HEK293 (cell line): Measurements from ENCODE around the gene SIK3.

Source experiments
- CTCF ChIA-PET: fragments of 350-600 bp; formaldehyde crosslinking; extraction: SDS; loops from one replicate; lab custom pipeline; 2021; ENCODE audit warnings: antibody characterized with exemption; lab: Yijun Ruan, JAX
- POLR2A ChIA-PET: fragments of 300-600 bp; formaldehyde crosslinking; extraction: SDS; loops from one replicate; lab custom pipeline; 2020; ENCODE audit warnings: antibody characterized with exemption, inconsistent platforms; lab: Yijun Ruan, JAX
- H3K27ac ChIP-seq: fragments of 200-500 bp; sonication (Bioruptor generic); 2 replicates; pipeline ENCODE4 v1.5.1; 2014; ENCODE audit warnings: low read depth, low read length, control low read depth, inconsistent platforms; ENCODE audit errors: extremely low read depth
- H3K36me3 ChIP-seq, 2 experiments: fragments of 200-500 bp in 1 of 2; sonication (Bioruptor generic) in 1 of 2; 1 replicate in 1 of 2; 2 replicates in 1 of 2; pipeline ENCODE4 v1.5.1; 2014 to 2017; ENCODE audit warnings: inconsistent platforms in 2 of 2, low read length in 2 of 2; ENCODE audit not compliant: control insufficient read depth in 2 of 2, insufficient read depth in 1 of 2
- H3K4me1 ChIP-seq: fragments of 200-500 bp; sonication (Bioruptor generic); 2 replicates; pipeline ENCODE4 v1.5.1; 2014; ENCODE audit warnings: mild to moderate bottlenecking, low read length, inconsistent platforms; ENCODE audit not compliant: control insufficient read depth, insufficient read depth
- H3K4me3 ChIP-seq: 2 replicates; pipeline ENCODE4 v1.5.1; 2011; ENCODE audit warnings: low read depth, mild to moderate bottlenecking, control low read depth, low read length, moderate library complexity
- H3K9me3 ChIP-seq: fragments of 200-500 bp; sonication (Bioruptor generic); 2 replicates; pipeline ENCODE4 v1.5.1; 2014; ENCODE audit warnings: low read depth, low read length, inconsistent platforms; ENCODE audit not compliant: control insufficient read depth, insufficient read depth
- ZBTB17 ChIP-seq: fragments of 450-650 bp; formaldehyde crosslinking; IDR thresholded peaks from 2 replicates; pipeline ENCODE4 v1.5.1; 2016; ENCODE audit warnings: missing biosample characterization, missing genetic modification characterization
- ZBTB48 ChIP-seq: fragments of 450-650 bp; formaldehyde crosslinking; IDR thresholded peaks from 2 replicates; pipeline ENCODE4 v1.5.1; 2016; ENCODE audit warnings: missing biosample characterization, missing genetic modification characterization
- ZBTB8A ChIP-seq: fragments of 450-650 bp; formaldehyde crosslinking; IDR thresholded peaks from 2 replicates; pipeline ENCODE4 v1.5.1; 2016; ENCODE audit warnings: missing biosample characterization, missing genetic modification characterization
- ZFP3 ChIP-seq: fragments of 450-650 bp; formaldehyde crosslinking; IDR thresholded peaks from 2 replicates; pipeline ENCODE4 v1.5.1; 2016; ENCODE audit warnings: low read depth, missing biosample characterization, missing genetic modification characterization
- ZNF214 ChIP-seq: fragments of 450-650 bp; formaldehyde crosslinking; IDR thresholded peaks from 2 replicates; pipeline ENCODE4 v1.5.1; 2017; ENCODE audit warnings: missing biosample characterization, mild to moderate bottlenecking, missing genetic modification characterization, borderline replicate concordance
- ZNF24 ChIP-seq: fragments of 450-650 bp; formaldehyde crosslinking; IDR thresholded peaks from 2 replicates; pipeline ENCODE4 v1.5.1; 2016; ENCODE audit warnings: missing biosample characterization, missing genetic modification characterization
- ZNF529 ChIP-seq: fragments of 450-650 bp; formaldehyde crosslinking; IDR thresholded peaks from 2 replicates; pipeline ENCODE4 v1.5.1; 2017; ENCODE audit warnings: missing genetic modification characterization, missing biosample characterization; ENCODE audit not compliant: insufficient replicate concordance
- ZNF596 ChIP-seq: fragments of 450-650 bp; IDR thresholded peaks from 2 replicates; pipeline ENCODE4 v1.5.0; 2018; ENCODE audit warnings: missing biosample characterization, mild to moderate bottlenecking, missing genetic modification characterization, moderate library complexity
- ZNF600 ChIP-seq: fragments of 450-650 bp; formaldehyde crosslinking; IDR thresholded peaks from 2 replicates; pipeline ENCODE4 v1.5.1; 2016; ENCODE audit warnings: missing biosample characterization, missing genetic modification characterization
- ZNF777 ChIP-seq: fragments of 450-650 bp; formaldehyde crosslinking; IDR thresholded peaks from 2 replicates; pipeline ENCODE4 v1.5.1; 2017; ENCODE audit warnings: missing biosample characterization, missing genetic modification characterization, borderline replicate concordance
- ZNF843 ChIP-seq: fragments of 450-650 bp; formaldehyde crosslinking; IDR thresholded peaks from 2 replicates; pipeline ENCODE4 v1.5.1; 2016; ENCODE audit warnings: missing biosample characterization, missing genetic modification characterization
- TF ChIP-seq, protein P1 (sequence below): fragments of 450-650 bp; formaldehyde crosslinking; IDR thresholded peaks from 2 replicates; pipeline ENCODE4 v1.5.1; 2016; ENCODE audit warnings: missing biosample characterization, missing genetic modification characterization
- TF ChIP-seq, protein P2 (sequence below): fragments of 450-650 bp; formaldehyde crosslinking; IDR thresholded peaks from 2 replicates; pipeline ENCODE4 v1.5.1; 2016; ENCODE audit warnings: missing biosample characterization, missing genetic modification characterization
- TF ChIP-seq, protein P3 (sequence below): fragments of 450-650 bp; formaldehyde crosslinking; IDR thresholded peaks from 2 replicates; pipeline ENCODE4 v1.5.1; 2016; ENCODE audit warnings: missing biosample characterization, missing genetic modification characterization
- TF ChIP-seq, protein P4 (sequence below): fragments of 450-650 bp; formaldehyde crosslinking; IDR thresholded peaks from 2 replicates; pipeline ENCODE4 v1.5.1; 2016; ENCODE audit warnings: missing biosample characterization, missing genetic modification characterization

Gene SIK3

DNA sequence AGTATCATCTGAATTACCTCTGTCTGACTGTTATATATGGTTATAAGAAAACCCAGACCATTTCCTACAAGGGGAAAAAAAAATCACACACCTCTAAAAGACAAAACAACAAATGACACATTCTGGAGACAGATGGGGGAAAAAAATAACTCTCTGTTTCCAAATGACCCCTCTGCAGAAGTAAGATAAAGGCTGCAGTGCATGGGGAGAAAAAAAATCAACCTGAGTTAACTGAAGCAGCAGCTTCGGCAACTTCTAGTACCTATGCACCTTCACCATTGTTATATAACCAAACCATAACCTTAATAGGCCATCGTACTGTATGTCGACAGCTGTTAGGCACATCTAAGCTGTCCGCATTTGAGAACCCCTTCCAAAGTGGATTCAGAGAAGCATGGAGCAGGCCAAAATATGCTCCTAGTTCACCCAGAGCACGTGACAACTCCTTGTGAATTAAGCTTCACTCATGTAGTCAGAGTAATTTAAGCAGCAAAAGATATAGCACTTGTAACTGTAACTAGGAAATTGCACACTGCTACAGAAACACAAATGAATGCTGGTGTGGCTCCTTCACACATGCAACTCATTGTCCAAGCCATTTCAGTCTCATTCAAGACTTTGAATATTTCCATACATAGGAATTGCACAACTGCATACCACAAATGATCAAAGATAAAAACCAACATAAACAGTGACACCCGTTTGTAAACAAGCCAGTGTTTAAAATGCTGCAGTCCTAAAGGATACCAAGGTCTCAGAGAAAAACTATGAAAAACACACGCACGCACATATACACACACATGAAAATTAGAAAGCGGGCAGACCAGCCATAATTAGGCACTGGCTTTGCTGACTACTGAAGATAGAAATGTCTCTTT is 2.7 kb downstream of the SIK3 start:
- Histone ChIP-seq H3K27ac (no peak overlapping the region), H3K4me1 (no peaks in the 10 kb centered on the region), H3K4me3 (no peak overlapping the region), H3K36me3 (no peaks in the 10 kb centered on the region), H3K9me3 (no peaks in the 10 kb centered on the region)
- POLR2A ChIA-PET = interaction anchor here (0.5 to 1.0 kb wide), 4 partner anchors 14 to 204 kb away, joined by 3 to 7 read pairs (median 3); no protein-coding TSS in a partner anchor
- CTCF ChIA-PET = interaction anchor here (2.1 kb wide), 1 partner anchor 216 kb away, joined by 5 read pairs; no protein-coding TSS in a partner anchor
- TF ChIP-seq, protein P1, sequence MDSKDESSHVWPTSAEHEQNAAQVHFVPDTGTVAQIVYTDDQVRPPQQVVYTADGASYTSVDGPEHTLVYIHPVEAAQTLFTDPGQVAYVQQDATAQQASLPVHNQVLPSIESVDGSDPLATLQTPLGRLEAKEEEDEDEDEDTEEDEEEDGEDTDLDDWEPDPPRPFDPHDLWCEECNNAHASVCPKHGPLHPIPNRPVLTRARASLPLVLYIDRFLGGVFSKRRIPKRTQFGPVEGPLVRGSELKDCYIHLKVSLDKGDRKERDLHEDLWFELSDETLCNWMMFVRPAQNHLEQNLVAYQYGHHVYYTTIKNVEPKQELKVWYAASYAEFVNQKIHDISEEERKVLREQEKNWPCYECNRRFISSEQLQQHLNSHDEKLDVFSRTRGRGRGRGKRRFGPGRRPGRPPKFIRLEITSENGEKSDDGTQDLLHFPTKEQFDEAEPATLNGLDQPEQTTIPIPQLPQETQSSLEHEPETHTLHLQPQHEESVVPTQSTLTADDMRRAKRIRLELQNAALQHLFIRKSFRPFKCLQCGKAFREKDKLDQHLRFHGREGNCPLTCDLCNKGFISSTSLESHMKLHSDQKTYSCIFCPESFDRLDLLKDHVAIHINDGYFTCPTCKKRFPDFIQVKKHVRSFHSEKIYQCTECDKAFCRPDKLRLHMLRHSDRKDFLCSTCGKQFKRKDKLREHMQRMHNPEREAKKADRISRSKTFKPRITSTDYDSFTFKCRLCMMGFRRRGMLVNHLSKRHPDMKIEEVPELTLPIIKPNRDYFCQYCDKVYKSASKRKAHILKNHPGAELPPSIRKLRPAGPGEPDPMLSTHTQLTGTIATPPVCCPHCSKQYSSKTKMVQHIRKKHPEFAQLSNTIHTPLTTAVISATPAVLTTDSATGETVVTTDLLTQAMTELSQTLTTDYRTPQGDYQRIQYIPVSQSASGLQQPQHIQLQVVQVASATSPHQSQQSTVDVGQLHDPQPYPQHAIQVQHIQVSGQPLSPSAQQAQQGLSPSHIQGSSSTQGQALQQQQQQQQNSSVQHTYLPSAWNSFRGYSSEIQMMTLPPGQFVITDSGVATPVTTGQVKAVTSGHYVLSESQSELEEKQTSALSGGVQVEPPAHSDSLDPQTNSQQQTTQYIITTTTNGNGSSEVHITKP (tag by site-specific recombination) = peak; percentile 51
- TF ChIP-seq, protein P2, sequence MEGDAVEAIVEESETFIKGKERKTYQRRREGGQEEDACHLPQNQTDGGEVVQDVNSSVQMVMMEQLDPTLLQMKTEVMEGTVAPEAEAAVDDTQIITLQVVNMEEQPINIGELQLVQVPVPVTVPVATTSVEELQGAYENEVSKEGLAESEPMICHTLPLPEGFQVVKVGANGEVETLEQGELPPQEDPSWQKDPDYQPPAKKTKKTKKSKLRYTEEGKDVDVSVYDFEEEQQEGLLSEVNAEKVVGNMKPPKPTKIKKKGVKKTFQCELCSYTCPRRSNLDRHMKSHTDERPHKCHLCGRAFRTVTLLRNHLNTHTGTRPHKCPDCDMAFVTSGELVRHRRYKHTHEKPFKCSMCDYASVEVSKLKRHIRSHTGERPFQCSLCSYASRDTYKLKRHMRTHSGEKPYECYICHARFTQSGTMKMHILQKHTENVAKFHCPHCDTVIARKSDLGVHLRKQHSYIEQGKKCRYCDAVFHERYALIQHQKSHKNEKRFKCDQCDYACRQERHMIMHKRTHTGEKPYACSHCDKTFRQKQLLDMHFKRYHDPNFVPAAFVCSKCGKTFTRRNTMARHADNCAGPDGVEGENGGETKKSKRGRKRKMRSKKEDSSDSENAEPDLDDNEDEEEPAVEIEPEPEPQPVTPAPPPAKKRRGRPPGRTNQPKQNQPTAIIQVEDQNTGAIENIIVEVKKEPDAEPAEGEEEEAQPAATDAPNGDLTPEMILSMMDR (tag by site-specific recombination) = no peak
- TF ChIP-seq ZFP3 (no peak), ZNF600 (0 out of 2 replicates have a peak, but pooled peaks have one; percentile 9), ZBTB17 (tag by site-specific recombination) (no peak)
- TF ChIP-seq, protein P3, sequence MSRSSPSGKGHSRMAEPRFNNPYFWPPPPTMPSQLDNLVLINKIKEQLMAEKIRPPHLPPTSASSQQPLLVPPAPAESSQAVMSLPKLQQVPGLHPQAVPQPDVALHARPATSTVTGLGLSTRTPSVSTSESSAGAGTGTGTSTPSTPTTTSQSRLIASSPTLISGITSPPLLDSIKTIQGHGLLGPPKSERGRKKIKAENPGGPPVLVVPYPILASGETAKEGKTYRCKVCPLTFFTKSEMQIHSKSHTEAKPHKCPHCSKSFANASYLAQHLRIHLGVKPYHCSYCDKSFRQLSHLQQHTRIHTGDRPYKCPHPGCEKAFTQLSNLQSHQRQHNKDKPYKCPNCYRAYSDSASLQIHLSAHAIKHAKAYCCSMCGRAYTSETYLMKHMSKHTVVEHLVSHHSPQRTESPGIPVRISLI (tag by site-specific recombination) = peak; percentile 60; the same call in 1 of the 2 replicates

DNA sequence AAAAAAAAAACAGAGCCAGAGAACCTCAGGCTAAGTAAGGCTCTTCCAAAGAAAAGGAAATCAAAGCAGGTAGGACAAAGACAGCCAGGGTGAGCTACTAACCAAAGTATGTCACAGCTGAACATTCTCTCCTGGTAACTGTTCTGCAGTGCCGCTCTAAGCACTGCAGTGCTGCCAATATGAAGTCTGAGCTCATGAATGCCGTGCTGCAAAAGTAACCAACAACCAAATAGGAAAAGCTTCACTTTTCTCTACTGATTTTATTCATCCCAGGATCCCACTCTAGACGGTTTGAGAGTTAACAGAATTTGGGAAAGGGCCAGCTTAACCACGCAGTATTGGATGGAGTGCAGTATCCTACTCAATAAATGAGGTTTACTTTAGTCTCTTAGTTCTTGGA is 3.5 kb downstream of the SIK3 start:
- H3K9me3 ChIP-seq = no peaks in the 10 kb centered on the region
- ChIA-PET CTCF (interaction anchor here (1.4 to 2.1 kb wide), 2 partner anchors 200 to 215 kb away, joined by 3 to 5 read pairs; no protein-coding TSS in a partner anchor), POLR2A (interaction anchor here (0.5 to 1.0 kb wide), 4 partner anchors 15 to 203 kb away, joined by 3 to 7 read pairs (median 3); no protein-coding TSS in a partner anchor)
- no peak overlapping the region for H3K4me3 ChIP-seq
- TF ChIP-seq ZBTB8A (tag by site-specific recombination) (no peak), ZNF529 (tag by site-specific recombination) (no peak), ZNF214 (tag by site-specific recombination) (no peak), ZNF596 (tag by site-specific recombination) (no peak), ZNF777 (tag by site-specific recombination) (no peak), ZNF843 (no peak), ZBTB48 (tag by site-specific recombination) (no peak), ZNF24 (no peak)
- TF ChIP-seq, protein P4, sequence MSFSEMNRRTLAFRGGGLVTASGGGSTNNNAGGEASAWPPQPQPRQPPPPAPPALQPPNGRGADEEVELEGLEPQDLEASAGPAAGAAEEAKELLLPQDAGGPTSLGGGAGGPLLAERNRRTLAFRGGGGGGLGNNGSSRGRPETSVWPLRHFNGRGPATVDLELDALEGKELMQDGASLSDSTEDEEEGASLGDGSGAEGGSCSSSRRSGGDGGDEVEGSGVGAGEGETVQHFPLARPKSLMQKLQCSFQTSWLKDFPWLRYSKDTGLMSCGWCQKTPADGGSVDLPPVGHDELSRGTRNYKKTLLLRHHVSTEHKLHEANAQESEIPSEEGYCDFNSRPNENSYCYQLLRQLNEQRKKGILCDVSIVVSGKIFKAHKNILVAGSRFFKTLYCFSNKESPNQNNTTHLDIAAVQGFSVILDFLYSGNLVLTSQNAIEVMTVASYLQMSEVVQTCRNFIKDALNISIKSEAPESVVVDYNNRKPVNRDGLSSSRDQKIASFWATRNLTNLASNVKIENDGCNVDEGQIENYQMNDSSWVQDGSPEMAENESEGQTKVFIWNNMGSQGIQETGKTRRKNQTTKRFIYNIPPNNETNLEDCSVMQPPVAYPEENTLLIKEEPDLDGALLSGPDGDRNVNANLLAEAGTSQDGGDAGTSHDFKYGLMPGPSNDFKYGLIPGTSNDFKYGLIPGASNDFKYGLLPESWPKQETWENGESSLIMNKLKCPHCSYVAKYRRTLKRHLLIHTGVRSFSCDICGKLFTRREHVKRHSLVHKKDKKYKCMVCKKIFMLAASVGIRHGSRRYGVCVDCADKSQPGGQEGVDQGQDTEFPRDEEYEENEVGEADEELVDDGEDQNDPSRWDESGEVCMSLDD (tag by site-specific recombination) = no peak
- H3K27ac ChIP-seq = no peak overlapping the region
- no peaks in the 10 kb centered on the region for H3K4me1 ChIP-seq
- no peaks in the 10 kb centered on the region for H3K36me3 ChIP-seq
